NOMO-1 treated with DMSO at 0.1 percent for 48 hours (cell line): Measurements from ENCODE around the gene OIP5.
"Not testable (repeated sequence)": the region's sequence is repeated elsewhere in the genome, so short reads cannot be mapped to it uniquely, and the experiment has no call there.

Experiments
- DNase-seq: peaks from one replicate; lab custom pipeline; 2025; ENCODE audit not compliant: unreplicated experiment; lab: John Stamatoyannopoulos, UW

OIP5 gene

DNA sequence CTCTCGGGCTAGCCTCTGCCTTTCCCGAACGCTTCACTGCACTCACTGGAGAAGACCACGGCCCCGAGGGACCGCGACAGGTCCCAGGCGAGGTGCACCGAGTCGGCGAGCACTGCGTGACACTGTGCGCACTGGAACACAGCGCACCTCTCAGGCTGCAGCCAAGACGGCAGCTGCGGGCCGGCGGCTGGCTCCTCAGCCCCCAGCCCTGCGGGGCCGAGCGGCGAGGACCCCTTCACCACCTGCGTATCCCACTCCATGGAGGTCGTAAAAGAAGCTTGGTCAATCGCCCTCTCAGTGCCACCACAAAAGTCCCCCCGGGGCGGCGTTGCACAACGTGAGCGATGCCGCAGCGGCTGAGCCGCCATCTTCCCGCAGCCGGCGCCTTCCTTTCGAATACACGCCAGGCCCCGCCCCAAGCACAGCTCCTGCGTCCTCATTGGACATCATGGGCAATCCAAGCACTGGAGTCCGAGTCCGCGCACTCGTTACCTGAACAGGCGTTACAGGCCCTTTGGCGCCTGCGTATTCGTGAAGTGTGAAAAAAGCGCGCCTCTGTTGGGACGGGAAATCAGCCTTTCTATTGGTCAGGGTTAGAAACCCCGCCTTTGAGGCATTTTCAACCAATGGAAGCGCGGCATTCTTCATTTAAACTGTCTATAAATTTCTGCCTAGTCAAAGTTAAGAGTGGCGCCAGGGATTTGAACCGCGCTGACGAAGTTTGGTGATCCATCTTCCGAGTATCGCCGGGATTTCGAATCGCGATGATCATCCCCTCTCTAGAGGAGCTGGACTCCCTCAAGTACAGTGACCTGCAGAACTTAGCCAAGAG, at the start of gene OIP5, which contains the start of gene NUSAP1:
Gene OIP5, minus strand, starts transcription at position 398 of the 832 bp plus-strand sequence. Its CDS starts 30 bp downstream, at position 368.
Gene NUSAP1, plus strand, starts transcription at position 688 of the 832 bp plus-strand sequence. Its CDS starts 77 bp downstream, at position 765.
- DNase-seq = peak; percentile 99

DNA sequence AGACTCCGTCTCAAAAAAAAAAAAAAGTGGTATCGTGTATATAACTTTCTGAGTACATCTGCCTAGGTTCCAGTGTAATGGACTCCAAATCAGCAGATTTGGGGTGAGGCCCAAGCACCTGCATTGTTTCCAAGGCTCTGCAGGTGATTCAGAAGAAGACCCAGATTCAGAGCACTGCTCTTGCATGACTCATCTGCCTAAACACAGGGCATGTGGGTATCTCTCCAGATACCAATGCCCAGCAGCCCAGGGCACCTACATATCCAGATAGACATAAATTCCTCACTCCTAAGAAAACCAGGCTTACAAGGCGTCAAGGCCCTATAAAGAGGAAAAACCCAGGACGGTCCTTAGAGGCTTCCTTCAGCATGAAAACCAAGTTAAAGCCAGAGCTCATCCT, 45.6 kb upstream of the OIP5 start:
- no peak for DNase-seq

DNA sequence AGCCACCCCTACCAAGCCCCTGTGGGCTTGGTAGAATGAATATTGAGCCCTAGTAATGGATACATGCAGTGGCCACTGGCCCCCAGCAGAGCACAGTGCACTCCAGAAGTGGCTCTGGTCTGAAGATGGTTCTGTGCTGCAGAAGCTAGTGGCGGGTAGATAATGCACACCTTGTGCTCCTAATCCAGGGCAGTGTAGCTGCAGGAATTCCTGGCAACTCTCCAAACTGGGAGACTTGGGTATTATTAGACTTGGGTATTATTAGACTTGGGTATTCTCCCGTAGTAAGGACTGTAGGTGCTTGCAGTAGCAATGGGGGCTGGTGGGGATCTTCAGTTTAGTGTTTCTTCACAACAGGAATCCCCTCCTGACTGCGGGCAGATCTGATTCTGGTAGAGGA, 35.0 kb upstream of the OIP5 start:
- DNase-seq = no peak

DNA sequence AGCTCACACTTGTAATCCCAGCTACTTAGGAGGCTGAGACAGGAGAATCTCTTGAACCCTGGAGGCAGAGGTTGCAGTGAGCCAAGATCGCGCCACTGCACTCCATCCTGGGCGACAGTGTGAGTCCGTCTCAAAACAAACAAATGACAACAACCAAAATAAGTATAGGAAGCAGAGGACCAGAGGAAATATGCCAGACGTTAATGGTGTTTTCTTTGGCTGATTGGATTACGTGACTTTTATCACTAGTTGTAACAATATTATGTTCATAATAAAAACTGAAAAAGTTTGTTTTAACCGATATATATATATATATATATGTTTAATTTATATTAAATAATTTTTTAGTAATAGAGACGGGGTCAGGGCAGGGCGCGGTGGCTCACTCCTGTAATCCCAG, 22.0 kb upstream of the OIP5 start:
- DNase-seq = no peak

DNA sequence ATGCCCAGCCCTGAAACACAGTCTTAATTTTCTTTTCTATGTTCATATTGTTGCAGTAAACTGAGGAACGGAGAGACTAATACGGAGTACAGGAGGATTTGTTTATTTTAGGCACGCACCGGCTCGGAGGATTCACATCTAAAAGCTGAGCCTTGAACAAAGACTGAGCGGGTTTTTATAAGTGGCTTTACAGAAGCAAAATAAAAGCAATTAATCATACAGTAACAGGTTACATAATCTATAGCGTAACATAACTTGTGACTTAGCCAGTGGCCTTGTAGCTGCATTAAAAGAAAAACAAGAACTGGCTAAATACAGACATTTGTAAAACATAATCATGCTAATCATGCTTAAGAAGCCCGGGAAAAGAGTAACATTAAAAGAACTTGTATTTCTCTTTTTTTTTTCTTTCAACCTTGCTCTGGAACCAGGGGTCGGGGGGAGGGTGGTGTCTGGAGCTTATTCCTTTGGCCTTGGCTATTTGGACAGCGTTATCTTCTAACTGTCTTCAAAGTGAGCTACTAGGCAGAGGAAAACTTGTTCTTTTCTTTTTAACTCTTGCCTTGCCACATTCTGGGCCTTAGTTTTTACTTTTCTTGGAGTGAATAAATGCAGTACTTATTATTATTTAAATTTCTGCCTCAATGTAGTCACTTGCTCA, 17.8 kb upstream of the OIP5 start:
- DNase-seq = no peak

DNA sequence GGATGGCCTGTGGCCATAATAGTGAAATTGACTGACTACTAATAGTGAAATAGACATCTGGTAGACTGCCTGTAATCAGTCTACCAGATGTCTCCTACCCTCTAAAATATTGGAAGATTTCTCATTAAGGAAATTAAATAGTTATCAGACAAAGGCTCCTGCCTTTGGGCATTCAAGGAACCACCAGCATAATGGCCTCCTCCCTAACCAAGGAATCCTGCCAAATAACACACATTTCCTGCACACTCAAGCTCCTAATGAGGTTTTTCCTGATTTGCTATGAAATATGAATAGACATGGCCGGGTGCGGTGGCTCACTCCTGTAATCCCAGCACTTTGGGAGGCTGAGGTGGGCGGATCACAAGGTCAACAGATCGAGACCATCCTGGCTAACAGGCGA, 14.8 kb upstream of the OIP5 start:
- DNase-seq = no peak

DNA sequence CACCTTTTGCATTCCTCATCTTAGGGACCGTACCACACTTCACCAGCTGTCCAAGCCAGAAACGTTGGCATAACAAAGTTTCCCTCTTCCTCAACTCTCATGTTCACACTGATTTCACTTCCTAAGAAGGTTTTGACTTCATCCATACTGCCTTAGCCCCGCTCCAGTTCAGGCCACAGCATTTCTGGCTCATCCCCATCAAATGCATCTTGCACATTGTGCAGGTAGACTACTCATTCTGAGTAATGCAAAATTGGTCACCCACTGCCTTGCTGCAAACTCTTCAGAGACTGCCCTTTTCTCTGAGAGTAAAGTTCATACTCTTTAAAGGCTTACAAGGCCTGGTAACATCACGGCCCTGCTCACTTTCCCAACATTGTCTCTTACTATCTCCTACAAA, 9.1 kb upstream of the OIP5 start:
- DNase-seq = no peak

DNA sequence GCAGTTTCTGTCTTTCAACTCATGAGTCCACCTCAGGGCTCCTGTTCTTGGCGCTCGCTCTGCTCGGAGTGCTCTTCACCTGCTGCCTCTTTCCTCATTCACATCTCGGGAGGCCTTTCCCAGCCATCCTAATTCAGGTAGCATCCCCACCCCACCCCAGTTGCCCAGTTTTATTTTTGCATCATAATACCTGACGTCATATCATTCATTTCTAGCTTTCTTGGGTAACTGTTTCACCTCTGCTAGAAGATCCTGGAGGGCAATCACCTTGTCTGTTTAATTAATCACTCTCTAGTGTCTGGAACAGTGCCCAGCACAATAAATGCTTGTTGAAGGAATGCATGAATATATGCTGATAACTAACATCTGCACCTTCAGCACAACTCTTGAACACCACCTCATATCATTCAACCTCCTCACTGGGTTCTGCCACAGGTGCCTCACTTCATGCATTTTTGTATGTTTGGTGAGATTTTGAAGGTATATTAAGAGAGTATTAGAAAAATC, 7.9 kb upstream of the OIP5 start:
- no peak for DNase-seq

DNA sequence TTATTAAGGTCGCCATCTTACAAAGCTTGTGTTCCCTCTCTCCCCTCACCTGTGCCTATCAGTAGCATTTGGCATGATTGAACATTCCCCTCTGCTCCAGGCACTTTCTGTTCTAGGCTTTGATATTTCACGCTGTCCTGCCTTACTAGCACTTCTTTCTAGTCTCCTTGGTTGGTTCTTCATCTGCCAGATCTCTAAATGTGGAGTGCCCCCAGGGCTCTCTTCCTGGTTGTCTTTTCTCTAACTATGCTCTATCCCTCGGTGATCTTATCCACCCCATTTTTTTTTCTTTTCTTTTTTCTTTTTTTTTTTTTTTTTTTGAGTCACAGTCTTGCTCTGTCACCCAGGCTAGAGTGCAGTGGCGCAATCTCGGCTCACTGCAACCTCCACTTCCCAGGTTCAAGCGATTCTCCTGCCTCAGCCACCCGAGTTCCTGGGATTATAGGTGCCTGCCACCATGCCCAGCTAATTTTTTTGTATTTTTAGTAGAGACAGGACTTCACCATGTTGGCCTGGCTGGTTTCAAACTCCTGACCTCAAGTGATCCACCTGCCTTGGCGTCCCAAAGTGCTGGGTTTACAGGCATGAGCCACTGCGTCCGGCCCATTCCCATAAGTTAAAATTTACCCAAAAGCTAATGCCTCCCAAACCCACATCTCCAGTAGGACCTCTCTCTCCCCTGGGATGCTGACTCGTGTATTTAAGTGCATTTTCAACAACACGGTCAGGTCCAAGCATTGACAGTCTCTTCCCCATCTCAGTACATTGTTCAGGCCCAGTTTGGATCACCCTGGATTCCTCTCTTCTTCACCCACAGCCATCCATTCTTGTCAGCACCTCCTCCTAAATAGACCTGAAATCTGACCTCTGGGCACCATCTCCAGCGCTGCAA, 5.5 kb upstream of the OIP5 start:
- no peak for DNase-seq

DNA sequence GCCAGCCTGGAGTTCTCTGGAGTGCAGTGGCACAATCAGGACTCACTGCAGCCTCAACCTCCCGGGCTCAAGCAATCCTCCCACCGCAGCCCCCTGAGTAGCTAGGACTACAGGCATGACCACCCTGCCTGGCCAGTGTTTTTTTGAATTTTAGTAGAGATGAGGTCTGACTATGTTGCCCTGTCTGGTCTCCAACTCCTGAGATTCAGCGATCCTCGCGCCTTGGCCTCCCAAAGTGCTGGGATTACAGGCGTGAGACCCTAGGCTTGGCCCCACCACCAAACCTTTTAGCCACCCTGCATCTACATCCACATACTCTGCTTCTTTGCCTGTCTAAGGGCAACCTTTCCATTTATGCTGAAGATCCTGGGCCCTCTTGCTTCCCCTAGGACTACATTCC, 4.7 kb upstream of the OIP5 start:
- no peak for DNase-seq

DNA sequence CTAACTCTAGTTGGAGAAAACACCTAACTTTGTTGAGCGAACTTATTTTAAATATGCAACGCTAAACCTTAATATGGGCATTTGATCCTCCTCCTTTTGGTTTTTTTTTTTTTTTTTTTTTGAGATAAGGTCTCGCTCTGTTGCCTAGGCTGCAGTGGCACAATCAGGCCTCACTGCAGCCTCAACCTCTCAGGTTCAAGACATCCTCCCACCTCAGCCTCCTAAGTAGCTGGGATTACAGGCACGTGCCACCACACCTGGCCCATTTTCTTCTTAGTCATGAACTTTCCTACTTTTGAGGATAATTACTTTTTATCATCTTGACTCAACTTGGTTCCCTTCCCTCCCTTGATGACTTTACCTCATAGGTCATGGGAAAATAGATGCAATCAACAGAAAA, 4.2 kb upstream of the OIP5 start:
- no peak for DNase-seq

DNA sequence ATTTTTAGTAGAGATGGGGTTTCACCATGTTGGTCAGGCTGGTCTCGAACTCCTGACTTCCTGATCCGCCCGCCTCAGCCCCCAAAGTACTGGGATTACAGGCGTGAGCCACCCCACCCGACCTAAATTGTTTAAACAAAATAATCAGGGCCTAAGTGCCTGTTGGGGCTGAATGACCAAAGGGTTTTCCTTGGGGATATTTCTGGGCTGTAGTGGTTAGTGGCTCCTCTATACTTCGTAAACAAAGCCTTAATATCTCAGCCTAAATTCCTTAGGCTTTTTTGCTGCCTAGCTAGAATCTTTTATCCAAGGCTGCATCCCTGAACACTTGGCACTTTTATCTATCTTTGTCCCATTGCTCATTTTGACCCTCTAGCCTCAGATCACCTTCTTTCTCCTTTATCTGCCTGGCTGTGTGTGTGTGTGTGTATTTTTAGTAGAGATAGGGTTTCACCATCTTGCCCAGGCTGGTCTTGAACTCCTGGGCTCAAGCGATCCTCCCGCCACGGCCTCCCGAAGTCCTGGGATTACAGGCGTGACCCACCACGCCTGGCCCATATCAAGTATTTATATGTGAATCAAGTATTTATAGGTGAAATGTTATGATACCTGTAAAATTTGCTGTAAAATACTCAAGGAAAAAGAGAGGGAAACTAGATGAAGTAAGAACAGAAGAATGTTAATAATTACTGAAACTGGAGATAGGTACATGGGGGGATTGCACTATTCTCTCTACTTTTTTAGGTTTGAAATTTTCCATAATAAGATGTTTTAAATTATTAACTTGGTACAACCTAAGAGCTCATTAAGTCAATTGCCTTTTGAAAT, 2.1 kb upstream of the OIP5 start:
- DNase-seq = no peak

DNA sequence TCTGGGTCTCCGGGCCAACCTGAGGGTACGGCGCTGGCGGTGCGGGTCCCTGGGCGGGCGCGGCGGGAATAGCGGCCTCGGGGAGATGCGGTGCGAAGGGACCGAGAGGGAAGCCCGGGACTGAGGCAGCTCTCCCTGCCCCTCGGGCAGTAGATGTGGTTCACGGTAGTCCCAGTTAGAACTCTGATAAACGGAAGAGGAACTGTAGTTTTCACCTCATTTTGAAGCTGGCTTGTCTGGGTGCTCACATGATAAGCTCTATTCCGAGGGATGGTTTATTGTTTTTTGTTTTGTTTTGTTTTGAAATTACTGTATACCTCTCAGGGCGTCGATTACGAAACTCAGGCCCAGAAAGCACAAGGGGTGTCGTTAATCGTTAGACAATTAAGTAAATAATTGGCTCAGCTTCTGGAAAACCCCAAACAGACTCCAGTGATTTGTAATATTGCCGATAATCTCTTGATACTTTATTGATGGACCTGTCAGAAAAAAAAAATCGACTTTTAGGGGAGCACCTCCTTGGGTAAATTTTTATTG, 703 bp upstream of the OIP5 start:
- DNase-seq = peak; percentile 54

DNA sequence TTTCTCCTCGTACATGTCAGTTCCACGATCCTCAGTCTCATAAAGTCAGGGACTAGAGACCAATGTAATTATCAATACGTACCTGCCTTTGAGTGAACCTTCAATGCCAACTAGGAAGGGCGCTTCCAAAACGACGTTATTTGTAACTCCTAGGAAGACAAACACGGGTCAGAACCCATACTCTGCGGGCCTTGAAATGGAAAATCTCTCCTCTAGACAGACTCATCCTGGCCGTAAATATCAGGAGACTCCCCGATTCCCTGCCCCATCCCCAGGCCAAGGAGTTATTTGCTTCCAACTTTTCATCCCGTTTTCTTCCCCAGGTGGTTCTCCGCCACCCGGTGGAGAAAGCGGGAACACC, 578 bp downstream of the OIP5 start:
- DNase-seq = no peak

DNA sequence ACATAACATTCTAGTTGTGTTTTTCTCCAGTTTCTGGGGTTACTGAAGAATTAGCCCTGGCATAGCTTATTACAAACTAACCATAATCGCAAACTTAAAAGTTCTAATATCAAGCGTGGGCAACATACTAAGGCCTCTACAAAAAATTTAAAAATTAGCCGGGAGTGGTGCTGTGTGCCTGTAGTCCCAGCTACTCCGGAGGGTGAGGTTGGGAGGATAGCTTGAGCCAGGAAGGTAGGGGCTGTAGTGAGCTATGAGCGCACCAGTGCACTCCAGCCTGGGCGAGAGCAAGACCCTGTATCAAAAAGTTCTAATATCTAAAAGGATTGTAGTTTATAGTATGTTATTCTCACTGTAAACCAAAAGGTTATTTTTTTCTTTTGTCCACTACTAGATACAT, 1.1 kb downstream of the OIP5 start:
- no peak for DNase-seq

DNA sequence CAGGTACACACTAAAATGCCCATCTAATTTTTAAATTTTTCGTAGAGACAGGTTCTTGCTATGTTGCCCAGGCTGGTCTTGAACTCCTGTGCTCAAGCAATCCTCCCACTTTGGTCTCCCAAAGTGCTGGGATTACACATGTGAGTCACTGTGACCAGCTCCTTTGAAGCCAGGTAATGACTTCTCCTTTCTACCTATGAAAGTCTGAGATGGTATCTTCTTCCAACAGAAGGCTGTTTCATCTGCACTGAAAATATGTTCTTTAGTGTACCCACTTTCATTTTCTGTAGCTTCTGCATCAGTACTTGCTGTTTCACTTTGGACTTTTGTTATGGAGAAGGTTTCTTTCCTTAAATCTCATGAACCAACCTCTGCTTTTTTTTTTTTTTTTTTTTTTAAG, 8.8 kb downstream of the OIP5 start:
- no peak for DNase-seq

DNA sequence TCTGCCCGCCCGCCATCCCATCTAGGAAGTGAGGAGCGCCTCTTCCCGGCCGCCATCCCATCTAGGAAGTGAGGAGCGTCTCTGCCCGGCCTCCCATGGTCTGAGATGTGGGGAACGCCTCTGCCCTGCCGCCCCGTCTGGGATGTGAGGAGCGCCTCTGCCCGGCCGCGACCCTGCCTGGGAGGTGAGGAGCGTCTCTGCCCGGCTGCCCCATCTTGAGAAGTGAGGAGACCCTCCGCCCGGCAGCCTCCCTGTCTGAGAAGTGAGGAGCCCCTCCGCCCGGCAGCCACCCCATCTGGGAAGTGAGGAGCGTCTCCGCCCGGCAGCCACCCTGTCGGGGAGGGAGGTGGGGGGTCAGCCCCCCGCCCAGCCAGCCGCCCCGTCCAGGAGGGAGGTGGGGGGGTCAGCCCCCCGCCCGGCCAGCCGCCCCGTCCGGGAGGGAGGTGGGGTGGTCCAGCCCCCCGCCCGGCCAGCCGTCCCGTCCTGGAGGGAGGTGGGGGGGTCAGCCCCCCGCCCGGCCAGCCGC, 11.5 kb downstream of the OIP5 start:
- DNase-seq = not testable (repeated sequence)

DNA sequence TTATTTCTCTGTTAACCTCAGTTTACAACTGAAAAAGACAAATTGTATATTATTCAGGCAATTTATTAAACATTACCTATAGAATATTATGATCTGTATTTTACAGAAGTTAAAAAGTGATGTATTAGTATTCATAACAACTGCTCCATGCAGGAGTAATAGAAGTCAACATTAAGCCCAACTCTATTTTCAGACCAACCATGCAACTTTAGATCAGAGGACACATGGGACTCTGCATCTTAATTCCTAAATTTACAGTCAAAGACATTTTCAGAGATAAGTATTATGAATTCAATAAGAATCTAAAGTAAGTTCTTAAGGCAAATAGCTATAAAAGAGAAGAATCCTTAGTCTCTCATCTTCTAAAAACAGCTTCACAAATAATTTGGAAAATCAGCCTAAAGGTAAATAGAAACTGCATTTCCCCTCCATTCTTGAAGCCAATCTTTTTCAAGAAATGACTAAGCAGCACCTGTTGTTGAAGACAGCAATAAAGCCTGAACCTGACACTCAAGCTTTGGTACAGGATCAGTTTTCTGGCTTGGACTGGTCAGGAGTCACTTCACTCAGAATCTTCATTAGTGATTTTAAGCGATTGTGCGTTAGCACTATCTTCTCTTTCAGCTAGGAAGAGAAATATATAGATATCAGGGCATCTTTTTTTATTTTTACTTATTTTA, 23.0 kb downstream of the OIP5 start:
- no peak for DNase-seq

DNA sequence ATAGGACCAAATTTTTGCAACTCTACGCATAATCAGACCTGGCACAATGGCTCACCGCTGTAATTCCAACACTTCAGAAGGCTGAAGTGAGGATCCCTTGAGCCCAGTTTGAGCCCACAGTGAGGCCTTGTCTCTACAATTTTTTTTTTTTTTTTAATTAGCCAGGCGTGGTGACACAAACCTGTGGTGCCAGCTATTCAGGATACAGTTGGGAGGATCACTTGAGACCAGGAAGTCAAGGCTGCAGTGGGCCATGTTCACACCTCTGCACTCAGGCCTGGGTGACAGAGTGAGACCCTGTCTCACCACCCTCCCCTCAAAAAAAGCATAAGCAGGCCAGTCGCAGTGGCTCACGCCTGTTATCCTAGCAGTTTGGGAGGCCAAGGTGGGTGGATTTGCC, 24.7 kb downstream of the OIP5 start:
- no peak for DNase-seq
